Measurements from ENCODE around the gene MAMSTR. TPM values are rescaled to one million over a fixed set of nuclear protein-coding genes. Genes with fewer than 3 reads are reported as not detected.
A peak's percentile ranks its signal among the peaks of the same experiment; 100 is the strongest.

The MAMSTR gene
- total and polyA plus RNA-seq, 10 of the 15 experiments (the other 5 are each of a cell fraction or from before 2014, with no cell fraction given), result 0.04 to 0.73 (median 0.31) TPM; not detected in 1

- peak; percentile 46 for TF ChIP-seq SUZ12 (IDR thresholded peaks at IDR 0.05; ENCODE audit: unreplicated experiment)
- peak in 1 of 2 experiments; percentile 63; a peak in 1 of 3 replicates for TF ChIP-seq EGR1 (IDR thresholded peaks at IDR 0.05; ENCODE audit: borderline replicate concordance in 1 of 2, low read depth in 2 of 2, low read length in 2 of 2)
- no peak for TF ChIP-seq ZBTB4 (CRISPR knock-in tag; IDR thresholded peaks at IDR 0.05)
- no peak for DNase-seq (ENCODE audit: low read depth, low spot score)
- H3K4me3 ChIP-seq, result peak overlapping the region; percentile 44; the same call in 1 of the 2 replicates
- 8% methylated on average over 14 of the region's 51 CpGs for WGBS (ENCODE audit: insufficient coverage, insufficient replicate concordance, low lambda C conversion rate, missing lambda C conversion rate)
- no peak overlapping the region for H3K27ac ChIP-seq (ENCODE audit: control insufficient read depth, insufficient read depth)
- H3K9ac ChIP-seq (ENCODE audit: control insufficient read depth, insufficient read depth, low read length), result no peak overlapping the region
- FAIRE-seq, result no peak
- no peaks in the 10 kb centered on the region for H3K79me2 ChIP-seq (ENCODE audit: control insufficient read depth, insufficient read depth, low read length)
- ChIA-PET SMC1A (ENCODE audit: uncharacterized antibody, unreplicated experiment) (interaction anchor here (1.1 kb wide), 1 partner anchor 19 kb away, joined by 3 read pairs; no protein-coding TSS in a partner anchor), RAD21 (ENCODE audit: unreplicated experiment) (interaction anchor here (1.5 kb wide), 1 partner anchor 48 kb away, joined by 3 read pairs; no protein-coding TSS in a partner anchor), POLR2A (no interaction called here), CTCF (interaction anchor here (1.1 to 1.2 kb wide), 3 partner anchors 43 to 65 kb away, joined by 3 read pairs; no protein-coding TSS in a partner anchor)
- in situ Hi-C loops (cut with MboI), result no loop called here
- H3K9me3 ChIP-seq (replicated peaks; ENCODE audit: control insufficient read depth, insufficient read depth, low read length), result no peaks in the 10 kb centered on the region; the same call in 2 of the 3 replicates
- peaks cover 5% of the 10 kb centered on the region for H3K4me1 ChIP-seq (ENCODE audit: control insufficient read depth, insufficient read depth, low read length)
- ATAC-seq, result no peak
- H3K36me3 ChIP-seq (ENCODE audit: control insufficient read depth in 2 of 2, insufficient read depth in 2 of 2, low read length in 1 of 2), result no peaks in the 10 kb centered on the region
- no peaks in the 10 kb centered on the region for H4K20me1 ChIP-seq (ENCODE audit: control insufficient read depth, insufficient read depth)
- intact Hi-C loops (cut with micrococcal nuclease; ENCODE audit: unreplicated experiment), result no loop called here
- H2AFZ ChIP-seq (ENCODE audit: control insufficient read depth, low read depth, low read length), result peak overlapping the region; percentile 69
- peak overlapping the region; percentile 75 for H3K4me2 ChIP-seq (ENCODE audit: control insufficient read depth, insufficient read depth)
- BruUV-seq (replicated peaks), result no TSS peak
- H3K27me3 ChIP-seq (replicated peaks in 1 of 2; ENCODE audit: control insufficient read depth in 2 of 2, insufficient read depth in 2 of 2, low read length in 1 of 2), result peaks cover 6 to 9% of the 10 kb centered on the region in 2 experiments; a peak in 3 of 4 replicates
Observed at GRCh38 chr19:48739404-48740163, 20.1 kb upstream of the MAMSTR start.
